Fibroblast of peridontal ligament (primary cell): Measurements from ENCODE around the gene CPT1B.
"Not testable (repeated sequence)": the region's sequence is repeated elsewhere in the genome, so short reads cannot be mapped to it uniquely, and the experiment has no call there.

ENCODE experiments used
- DNase-seq: peaks from one replicate; pipeline ENCODE4 v3.0.0-alpha.2; 2010; ENCODE audit errors: extremely low read depth

The CPT1B gene

GRCh38 chr22:50609599-50609998 lies 31.4 kb upstream of the CPT1B start:
- no peak for DNase-seq

GRCh38 chr22:50608996-50609395 lies 30.8 kb upstream of the CPT1B start:
- DNase-seq = no peak

GRCh38 chr22:50608058-50608840 lies 30.0 kb upstream of the CPT1B start:
- DNase-seq = not testable (repeated sequence)

GRCh38 chr22:50607659-50608020 lies 29.4 kb upstream of the CPT1B start:
- DNase-seq = no peak

GRCh38 chr22:50606946-50607658 lies 28.9 kb upstream of the CPT1B start:
- DNase-seq = no peak

- DNase-seq = no peak
Observed at GRCh38 chr22:50606165-50606945, 28.1 kb upstream of the CPT1B start.

- DNase-seq = no peak
Observed at GRCh38 chr22:50605613-50606074, 27.4 kb upstream of the CPT1B start.

- no peak for DNase-seq
Observed at GRCh38 chr22:50605002-50605612, 26.9 kb upstream of the CPT1B start.

- DNase-seq = no peak
Observed at GRCh38 chr22:50604256-50605001, 26.2 kb upstream of the CPT1B start.

- no peak for DNase-seq
Observed at GRCh38 chr22:50603511-50604255, 25.5 kb upstream of the CPT1B start.

- no peak for DNase-seq
Observed at GRCh38 chr22:50602338-50602700, 24.1 kb upstream of the CPT1B start.

- DNase-seq = no peak
Observed at GRCh38 chr22:50601669-50602337, 23.6 kb upstream of the CPT1B start.

- no peak for DNase-seq
Observed at GRCh38 chr22:50600967-50601668, 22.9 kb upstream of the CPT1B start.

GRCh38 chr22:50600538-50600937 lies 22.3 kb upstream of the CPT1B start, which contains the start of gene MAPK8IP2:
Gene MAPK8IP2 (plus strand): TSS chr22:50600793. CDS start chr22:50600819, 26 bp downstream.
- DNase-seq = no peak

GRCh38 chr22:50599816-50600455 lies 21.7 kb upstream of the CPT1B start:
- peak; percentile 9 for DNase-seq

GRCh38 chr22:50597097-50597496 lies 18.9 kb upstream of the CPT1B start:
- DNase-seq = no peak

- DNase-seq = no peak
Observed at GRCh38 chr22:50595189-50595588, 17.0 kb upstream of the CPT1B start.

GRCh38 chr22:50587407-50587806 lies 9.2 kb upstream of the CPT1B start:
- no peak for DNase-seq

GRCh38 chr22:50586416-50586815 lies 8.2 kb upstream of the CPT1B start:
- DNase-seq = no peak
